AG08395 (cell line): ENCODE measurements around the gene PAPOLG.

Source experiments
- DNase-seq: peaks from one replicate; pipeline ENCODE4 v3.0.0; 2012; ENCODE audit warnings: mixed read lengths, low spot score

The PAPOLG gene

DNA sequence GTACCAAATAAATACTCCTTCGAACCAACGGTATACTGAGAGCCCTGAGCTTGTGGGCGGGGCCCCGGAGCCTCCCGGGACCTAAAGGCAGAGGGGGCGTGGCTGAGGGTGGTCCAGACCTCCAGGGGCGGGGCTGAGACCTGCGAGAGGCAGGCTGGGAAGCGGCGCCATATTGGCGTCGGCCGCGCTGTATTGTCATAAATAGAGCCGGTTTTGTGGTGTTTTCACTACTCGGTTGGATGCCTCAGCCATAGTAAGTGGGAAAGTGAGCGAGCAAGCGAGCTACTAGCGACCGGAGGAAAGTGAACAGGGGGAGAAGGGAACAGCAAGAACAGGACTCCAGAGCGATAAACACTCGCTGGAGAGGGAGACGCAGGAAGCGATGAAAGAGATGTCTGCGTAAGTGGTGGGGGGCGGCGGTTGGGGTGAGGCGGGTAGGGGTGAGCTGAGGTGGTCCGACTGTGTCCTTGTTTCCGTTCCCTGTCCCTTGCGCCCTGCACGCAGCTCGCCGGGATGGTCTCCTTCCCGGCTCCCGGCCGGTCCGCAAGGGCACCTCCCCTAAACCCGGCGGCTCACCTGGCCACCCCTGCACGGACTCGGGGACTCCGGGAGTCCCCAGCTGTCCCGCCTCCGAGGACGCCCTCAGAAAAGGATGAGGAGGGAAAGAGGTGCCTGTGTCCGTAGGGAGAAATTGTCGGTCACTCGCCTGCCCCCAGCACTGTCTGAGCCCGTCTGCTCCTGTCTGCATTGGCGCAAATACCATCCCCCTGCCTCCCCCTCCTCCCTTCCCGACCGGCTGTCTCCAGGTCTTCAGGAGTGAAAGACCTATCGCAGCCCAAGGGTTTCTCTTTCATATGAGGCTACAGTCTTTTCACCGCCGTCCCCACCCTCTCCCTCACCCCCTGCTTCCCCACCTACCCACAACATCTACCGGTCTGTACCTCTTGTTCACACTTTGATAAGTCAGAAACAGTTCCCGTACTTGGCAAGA is at the start of gene PAPOLG:
PAPOLG (plus strand) TSS at position 172 of the 991 bp plus-strand sequence; CDS start at position 383, 211 bp downstream.
- peak; percentile 98 for DNase-seq

DNA sequence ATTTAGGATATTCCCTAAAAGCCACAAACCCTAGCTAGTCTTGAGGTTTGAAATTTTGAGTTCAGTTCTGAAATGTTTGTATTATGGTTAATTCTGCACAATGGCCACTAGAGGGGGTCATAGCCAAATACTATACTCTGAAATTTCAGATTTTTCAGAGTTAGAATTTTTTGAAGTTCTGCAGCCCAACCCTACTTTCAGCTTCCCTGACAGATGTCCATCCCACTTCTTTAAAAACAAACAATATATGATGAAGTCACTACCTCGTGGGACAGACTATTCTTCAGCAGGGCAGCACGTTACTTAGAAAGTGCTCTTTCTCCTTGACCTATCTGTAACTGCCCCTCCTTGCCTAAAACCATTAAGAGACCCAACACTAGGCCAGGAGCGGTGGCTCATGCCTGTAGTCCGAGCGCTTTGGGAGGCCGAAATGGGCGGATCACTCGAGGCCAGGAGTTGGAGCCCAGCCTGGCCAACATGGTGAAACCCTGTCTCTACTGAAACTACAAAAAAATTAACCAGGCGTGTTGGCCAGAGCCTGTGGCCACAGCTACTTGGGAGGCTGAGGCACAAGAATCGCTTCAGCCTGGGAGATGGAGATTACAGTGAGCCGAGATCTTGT is 48.2 kb upstream of the PAPOLG start:
- DNase-seq = peak; percentile 68

DNA sequence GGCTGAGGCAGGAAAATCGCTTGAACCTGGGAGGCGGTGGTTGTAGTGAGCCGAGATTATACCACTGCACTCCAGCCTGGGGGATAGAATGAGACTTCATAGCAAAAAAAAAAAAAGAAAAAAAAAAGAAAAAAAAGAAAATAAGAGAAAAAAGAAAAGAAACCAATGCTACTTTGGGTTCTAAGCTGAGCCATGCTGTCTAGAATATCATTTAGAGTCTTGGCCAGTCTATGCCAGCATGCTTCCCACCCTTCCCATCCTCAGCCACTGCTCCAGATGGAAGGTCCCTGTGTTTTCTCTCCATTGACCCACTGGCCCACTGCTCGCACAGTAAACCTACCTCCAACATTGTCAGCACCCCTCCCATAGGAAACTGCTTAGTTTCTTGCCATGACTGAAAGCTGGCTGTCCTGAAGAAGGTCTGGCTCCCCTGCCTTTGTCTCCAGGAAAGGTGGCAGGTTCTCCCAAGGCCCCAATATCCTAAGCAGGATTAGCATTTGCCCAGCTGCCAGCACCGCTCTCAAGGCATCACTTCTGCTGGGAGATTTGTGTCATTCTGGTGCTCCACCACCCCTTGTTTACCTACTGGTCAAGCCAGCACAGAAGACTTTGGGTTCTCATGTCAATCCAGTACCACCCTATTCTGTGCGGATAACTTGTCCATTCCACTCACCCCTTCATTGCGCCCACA is 47.3 kb upstream of the PAPOLG start:
- no peak for DNase-seq

DNA sequence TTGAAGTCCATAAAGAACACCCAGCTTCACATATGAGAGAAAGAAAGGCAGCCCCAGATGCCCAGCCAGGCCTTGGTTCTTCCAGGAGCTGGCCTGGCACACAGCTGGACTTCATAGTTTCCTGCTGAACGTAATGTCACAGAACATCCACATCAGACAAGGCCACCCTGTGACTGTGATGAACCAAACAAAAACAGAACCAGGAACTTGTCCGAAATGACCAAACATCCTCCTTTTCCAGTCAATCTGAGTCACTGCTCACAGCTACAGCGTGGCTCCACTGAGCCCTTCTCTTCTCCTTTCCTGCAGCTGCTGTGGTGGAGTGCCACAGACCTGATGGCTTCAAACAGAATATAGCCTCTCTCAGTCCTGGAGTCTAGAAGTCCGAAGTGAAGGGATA is 45.4 kb upstream of the PAPOLG start:
- DNase-seq = peak; percentile 54

DNA sequence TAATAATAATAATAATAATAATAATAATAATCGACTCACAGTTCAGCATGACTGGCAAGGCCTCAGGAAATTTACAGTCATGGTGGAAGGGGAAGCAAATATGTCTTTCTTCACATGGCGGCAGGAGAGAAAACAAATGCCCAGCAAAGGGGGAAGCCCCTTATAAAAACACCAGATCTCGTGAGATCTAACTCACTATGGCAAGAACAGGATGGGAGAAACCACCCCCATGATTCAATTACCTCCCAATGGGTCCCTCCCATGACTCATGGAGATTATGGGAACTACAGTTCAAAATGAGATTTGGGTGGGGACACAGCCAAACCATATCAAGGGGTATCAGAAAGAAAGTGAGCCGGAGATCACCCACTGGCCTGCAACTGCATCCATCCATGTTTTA is 40.5 kb upstream of the PAPOLG start:
- no peak for DNase-seq

DNA sequence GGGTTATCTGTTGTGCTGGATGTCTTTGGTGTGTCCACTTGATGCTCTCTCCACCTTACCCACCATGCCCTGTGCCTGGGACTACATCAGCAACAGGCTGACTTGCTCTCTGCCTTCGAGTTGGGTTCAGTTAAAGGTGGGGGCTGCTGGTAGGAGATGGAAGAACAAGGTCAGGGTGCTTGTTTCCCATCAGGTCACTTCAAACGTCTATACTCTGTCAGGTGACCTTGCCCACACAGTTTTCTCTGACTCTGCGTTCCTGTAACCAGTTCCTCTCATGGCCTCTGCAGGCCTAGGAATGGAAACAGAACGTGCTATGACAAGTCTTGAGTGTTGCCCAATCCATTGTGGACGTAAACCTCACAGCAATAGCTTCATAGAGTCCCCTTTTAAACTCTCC is 38.4 kb upstream of the PAPOLG start:
- no peak for DNase-seq

DNA sequence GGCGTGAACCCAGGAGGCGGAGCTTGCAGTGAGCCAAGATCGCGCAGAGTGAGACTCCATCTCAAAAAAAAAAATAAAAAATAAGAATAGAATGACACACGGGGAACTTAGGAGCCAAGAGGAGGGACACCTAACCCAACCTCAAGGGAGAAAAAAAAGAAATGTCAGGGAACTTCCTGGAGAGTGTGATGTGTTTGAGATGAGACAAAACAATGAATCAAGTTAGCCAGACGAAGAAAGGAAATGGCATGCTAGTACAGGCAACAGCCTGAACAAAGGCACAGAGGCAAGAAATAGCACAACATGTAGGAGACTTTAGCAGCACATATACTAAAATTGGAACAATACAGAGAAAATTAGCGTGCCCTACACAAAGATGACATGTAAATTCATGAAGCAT is 36.7 kb upstream of the PAPOLG start:
- DNase-seq = no peak

DNA sequence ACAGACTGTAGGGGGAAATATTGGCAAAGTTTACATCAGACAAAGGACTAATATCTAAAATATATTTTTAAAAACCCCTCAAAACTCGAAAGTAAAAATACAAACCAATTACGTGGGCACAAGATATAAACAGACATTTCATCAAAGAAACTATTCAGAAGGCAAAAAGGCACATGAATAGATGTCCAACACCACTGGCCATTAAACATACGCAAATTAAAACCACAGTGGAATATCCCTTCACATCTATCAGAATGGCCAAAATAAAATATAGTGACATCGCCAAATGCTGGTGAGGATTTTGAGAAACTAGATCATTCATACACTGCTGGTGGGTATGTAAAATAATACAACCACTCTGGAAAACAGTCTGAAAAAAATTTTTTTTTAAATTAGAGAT is 30.6 kb upstream of the PAPOLG start:
- DNase-seq = no peak

DNA sequence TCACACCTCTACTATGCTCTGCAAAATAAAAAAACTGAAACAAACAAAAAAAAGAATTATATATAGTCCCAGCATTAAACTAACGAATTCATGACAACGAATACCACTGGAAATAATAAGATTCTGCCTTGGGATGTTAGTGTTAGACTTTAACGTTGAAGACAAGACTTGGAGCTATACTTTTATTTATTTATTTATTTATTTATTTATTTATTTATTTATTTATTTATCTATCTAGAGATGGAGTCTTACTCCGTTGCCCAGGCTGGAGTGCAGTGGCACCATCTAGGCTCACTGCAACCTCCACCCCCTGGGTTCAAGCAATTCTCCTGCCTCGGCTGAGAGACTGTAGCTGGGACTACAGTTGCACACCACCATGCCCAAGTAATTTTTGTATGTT is 27.2 kb upstream of the PAPOLG start:
- no peak for DNase-seq

DNA sequence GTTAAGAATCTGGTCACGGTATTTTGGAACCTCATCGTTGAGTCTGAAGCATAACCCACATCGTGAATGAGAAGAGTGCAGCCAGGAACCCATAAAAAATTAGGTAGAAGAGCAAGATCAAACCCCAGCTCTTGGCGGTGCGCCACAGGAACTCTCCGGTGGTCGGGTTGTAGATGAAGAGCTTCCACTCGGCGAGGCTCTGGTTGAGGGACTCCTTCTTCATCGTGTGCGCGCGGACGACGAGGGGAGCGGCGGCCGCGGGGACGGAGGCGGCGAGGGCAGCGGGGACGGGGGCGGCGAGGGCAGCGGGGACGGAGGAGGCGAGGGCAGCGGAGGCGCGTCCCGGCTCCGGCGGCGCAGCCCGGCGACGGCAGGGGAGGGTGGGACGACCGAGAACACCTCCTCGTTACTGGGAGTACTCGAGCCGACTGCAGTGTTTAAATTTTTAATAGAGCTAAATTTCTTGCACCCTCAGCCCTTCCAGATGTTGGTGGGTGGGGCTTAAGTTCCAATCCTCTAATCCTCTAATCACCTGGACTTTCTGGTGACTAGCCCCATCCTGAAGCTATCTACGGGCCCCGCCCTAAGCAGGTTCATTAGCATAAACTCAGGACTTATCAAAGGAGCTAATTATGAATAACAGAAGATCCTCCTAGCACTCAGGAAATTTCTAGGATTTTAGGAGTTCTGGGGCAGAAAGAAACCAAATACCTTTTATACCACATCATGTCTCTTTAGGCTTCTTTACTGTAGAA is 20.4 kb upstream of the PAPOLG start:
- no peak for DNase-seq

DNA sequence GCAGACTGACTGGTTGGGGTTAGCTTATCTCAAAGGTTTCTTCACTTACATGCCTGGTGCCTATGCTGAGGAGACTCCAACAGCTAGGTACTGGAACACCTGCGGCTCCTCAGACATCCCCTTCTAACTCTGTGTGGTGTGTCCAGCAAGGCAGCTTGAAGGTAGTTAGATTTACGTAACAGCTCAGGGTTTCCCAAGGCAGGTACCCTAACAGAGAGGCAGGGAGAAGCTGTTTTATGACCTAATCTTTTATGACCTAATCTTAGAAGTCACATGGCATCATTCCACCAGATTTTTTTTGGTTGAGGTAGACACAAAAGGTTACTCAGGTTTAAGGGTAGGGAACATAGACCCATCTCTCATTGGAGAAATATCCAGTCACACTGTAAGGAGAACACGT is 17.4 kb upstream of the PAPOLG start:
- no peak for DNase-seq

DNA sequence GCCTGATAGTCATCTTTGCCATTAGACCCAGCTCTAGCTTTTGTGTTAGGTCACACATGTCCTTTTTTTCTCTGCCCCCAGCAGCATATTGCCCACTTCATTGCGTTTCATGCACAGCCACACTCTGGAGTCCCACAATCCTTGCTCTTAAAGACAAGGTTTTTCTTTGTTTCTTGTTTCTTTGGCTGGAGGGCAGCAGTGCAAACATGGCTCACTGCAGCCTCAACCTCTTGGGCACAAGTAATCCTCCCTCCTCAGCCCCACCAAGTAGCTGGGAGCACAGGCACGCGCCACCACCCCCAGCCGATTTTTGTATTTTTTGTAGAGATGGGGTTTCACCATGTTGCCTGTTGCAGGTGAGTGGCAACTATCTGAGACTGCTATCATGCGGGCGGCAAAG is 16.9 kb upstream of the PAPOLG start:
- DNase-seq = no peak

DNA sequence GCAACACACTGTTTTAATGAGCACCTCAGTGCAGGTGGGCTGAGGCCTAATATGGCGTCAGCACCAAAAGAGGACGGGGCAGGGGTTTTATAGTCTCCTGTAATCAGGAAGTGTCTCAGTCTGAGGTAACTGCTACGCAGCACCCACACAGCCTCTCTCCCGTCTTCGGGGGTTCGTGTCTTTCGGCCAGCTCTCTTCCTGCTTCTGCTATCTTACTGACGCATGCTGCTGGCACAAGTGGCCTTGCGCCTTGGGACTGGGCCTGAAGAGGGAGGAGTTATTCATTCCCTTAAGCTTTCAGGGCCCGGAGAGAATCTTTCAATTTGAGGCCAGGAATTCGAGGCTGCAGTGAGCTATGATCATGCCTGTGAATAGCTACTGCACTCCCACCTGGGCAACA is 14.5 kb upstream of the PAPOLG start:
- DNase-seq = no peak

DNA sequence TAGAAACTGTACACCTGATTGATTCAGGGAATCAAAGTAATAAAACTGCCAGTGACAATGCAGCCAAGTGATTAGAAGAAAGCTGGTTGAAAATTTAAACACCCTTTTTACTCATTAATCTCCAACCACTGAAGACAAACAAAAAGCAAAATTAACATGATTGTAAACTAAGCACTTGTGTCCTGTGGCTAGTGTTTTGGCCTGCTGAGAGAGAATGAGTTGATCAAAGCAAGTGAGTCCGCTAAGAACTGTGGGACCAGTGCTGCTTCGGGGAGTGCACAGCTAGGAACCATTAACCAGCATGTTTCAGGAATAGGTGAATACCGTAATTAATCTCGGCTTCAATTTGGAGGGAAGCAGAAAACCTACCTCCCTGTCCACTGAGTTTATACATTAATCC is 13.6 kb upstream of the PAPOLG start:
- DNase-seq = no peak

DNA sequence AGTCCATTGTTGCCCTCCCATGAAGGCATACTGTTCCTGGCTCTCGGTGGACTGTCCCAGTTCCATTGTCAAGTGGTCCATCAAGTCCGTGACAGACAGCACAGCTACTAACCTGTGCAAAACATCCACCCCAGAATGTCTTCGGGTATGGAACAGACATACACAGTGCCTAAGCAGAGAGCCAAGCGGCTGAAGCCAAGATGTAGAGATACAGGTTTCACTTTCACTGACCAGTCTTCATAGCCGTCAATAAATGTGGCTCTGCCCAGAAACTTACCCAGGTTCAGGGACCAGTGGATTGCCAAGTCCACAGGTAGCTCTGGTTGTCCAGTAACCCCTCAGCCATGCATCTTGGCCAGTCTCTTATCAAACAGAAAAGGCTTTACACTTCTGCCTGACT is 10.7 kb upstream of the PAPOLG start:
- no peak for DNase-seq

DNA sequence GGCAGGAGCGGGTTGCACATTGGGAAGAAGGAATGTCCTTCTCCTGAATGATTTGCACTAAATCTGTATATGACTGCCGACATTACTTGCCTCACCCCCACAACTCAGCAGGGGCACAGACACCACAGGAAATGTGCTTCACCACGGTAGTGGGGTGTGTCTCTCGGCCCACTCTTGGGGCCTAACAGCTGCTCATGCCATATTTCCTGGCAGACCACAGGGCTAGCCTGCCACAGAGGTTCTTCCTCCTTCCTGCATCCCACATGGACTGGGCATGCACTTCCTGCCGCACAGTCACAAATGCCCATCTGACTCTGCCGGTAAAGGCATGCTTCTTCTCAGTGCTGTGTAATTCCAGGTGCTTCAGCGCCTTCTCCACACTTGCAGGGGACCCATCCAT is 10.3 kb upstream of the PAPOLG start:
- no peak for DNase-seq

DNA sequence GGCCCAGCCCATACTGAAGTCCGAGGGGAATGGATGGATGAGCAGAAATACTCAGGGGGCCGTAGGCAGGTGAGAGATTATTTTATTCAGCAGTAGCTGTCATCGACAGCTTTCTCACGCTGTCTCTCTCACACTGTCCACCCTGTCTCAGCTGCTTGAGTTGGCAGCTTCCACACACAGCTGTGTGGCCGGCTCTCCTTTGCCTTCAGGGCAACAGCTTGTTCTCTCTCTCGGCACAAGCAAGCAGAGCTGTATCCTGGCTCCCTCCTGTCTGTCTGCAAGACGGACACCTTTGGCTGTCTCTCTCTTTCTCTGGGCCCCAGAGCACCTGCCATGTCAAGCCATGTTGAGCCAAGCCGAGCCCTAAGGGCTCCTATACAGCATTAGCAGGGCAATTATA is 9.8 kb upstream of the PAPOLG start:
- no peak for DNase-seq

DNA sequence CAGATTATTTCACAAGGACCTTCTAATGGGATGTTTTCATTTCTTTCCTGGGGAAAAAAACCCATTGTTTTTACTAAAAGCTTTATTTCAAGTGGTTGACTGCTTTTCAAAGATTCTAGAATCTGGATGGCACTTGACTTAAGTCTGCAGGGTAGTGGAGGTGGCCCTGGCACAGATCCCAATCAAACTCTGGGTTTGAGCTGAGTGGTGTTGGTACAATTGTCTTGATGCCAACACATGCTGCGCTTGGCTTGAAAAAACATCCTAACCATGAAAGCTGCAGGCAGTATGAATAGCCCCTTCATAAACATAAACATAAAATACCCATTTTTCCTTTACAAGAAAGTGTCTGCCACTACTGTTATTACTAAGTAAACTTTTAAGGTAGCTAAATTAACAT is 3.6 kb downstream of the PAPOLG start:
- DNase-seq = no peak

DNA sequence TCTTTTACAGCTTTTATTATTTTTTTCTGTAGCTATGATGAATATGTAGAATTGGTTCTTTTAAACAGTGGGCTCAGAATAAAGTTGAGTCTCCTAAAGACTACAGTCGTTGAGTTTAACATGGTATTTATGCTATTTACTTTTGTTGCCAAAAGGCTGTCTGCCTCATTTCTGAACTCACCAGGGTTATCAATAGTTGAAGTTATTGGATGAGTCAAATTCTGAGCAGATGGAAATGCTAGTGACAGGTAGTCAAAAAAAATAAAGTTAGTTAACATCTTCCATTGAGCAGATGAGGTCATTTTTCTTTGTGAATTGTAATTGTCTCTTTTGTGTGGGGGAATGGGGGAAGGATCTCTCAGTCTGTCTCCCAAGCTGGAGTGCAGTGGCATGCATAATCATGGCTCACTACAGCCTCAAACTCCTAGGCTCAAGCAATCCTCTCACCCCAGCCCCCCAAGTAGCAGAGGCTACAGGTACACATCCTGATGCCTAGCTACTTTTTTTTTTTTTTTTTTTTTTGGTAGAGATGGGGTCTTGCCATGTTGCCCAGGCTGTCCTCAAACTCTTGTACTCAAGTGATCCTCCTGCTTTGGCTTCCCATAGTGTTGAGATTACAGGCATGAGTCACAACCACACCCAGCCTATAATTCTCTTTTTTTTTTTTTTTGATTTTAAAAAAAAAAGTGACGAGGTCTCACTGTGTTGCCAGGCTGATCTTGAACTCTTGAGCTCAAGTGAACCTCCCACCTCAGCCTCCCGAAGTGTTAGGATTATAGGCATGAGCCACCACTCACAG is 8.9 kb downstream of the PAPOLG start:
- no peak for DNase-seq

DNA sequence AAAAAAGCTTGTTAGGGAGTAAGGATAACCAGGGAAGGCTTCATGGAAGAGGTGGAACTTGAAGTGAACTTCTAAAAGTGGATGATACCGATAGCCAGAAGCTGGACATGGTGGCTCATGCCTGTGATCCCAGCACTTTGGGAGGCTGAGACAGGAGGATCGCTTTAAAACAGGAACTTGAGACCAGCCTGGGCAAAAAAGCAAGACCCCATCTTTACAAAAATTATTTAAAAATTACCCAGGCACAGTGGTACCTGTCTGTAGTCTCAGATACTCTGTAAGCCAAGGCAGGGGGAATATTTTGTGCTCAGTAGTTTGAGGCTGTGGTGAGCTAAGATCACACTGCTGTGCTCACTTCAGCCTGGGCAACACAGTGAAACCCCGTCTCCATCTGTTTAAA is 10.2 kb downstream of the PAPOLG start:
- no peak for DNase-seq

DNA sequence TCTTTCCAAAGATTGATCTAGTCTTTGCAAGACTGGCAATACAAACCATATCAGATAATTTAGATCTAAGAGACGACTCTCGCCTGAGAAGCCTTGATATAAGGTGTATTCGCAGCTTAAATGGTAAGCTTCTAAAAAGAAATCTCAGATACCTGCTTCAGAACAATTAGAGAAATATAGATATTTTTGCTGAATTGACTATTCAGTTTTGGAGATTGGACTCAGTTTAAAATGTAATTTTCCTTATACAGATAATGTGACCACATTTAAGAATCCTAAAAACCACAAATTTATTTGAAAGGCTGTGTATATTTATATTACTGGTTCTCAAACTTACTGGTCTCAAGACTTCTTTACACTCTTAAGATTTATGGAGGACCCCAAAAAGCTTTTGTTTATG is 15.4 kb downstream of the PAPOLG start:
- no peak for DNase-seq
